ENCODE measurements around the gene SMCO1. TPM values are rescaled to one million over a fixed set of nuclear protein-coding genes. Genes with fewer than 3 reads are reported as not detected.
"Not testable (repeated sequence)": the region's sequence is repeated elsewhere in the genome, so short reads cannot be mapped to it uniquely, and the experiment has no call there.

The SMCO1 gene, protein sequence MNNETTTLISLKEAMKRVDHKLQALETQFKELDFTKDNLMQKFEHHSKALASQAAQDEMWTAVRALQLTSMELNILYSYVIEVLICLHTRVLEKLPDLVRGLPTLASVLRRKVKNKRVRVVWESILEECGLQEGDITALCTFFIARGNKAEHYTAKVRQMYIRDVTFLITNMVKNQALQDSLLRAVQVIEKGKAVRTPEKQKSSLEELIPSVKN
- total RNA-seq: not detected

DNA sequence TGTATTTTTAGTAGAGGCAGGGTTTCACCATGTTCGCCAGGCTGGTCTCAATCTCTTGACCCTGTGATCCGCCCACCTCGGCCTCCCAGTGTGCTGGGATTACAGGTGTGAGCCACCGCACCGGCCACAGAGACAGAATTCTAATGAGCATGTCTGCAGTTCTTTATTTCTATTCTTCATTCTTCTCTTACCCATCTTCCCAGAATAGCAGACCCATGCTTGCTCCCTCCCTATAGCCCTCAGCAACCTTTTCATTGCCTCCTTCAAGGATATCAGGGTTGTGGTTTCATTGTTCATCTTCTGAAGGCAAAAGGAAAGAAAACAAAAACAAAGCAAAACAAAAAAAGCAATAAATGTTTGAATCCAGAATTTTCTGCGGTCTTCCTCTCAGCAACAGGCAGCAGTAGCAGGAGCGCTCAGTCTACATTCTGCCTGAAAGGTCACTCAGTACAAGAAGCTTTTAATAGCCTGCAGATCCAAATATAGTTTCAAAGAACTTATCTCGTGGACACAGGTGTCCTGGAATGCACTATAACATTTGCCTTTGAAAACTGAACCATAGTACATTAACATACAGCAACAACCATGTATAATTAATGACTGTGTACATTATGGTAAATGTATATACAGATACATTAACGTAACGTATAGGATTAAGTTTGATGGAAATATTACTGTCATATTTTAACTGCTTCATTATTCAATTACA is at the start of gene SMCO1:
Gene SMCO1, minus strand, starts transcription at position 434 of the 709 bp plus-strand sequence. Its CDS starts 137 bp downstream, at position 297.
- DNase-seq (no peak), ATAC-seq (no peak)
- Mint-ChIP-seq H3K9me3 (peaks cover 15% of the 10 kb centered on the region), H3K4me3 (no peak within 1 kb of the TSS), H3K4me1 (ENCODE audit: low read depth) (no peaks in the 10 kb centered on the region), H3K36me3 (ENCODE audit: insufficient read depth) (no peaks in the 10 kb centered on the region), H3K27me3 (ENCODE audit: low read depth) (no peaks in the 10 kb centered on the region)

- Mint-ChIP-seq H3K4me3 (peak overlapping the region; percentile 68), H3K27me3 (ENCODE audit: low read depth) (no peaks in the 10 kb centered on the region), H3K4me1 (ENCODE audit: low read depth) (peaks cover 52% of the 10 kb centered on the region), H3K9me3 (no peaks in the 10 kb centered on the region), H3K36me3 (ENCODE audit: insufficient read depth) (peaks cover 14% of the 10 kb centered on the region)
- no peak for ATAC-seq
- DNase-seq: peak; percentile 10
Measured at GRCh38 chr3:196563721-196564225, 48.6 kb upstream of the SMCO1 start.

GRCh38 chr3:196559826-196560225 is 44.7 kb upstream of the SMCO1 start:
- H3K4me1 Mint-ChIP-seq (ENCODE audit: low read depth): peaks cover 35% of the 10 kb centered on the region
- H3K9me3 Mint-ChIP-seq: no peaks in the 10 kb centered on the region
- H3K4me3 Mint-ChIP-seq: no peak overlapping the region
- DNase-seq (no peak), ATAC-seq (no peak)
- no peaks in the 10 kb centered on the region for H3K27me3 Mint-ChIP-seq (ENCODE audit: low read depth)
- peaks cover 16% of the 10 kb centered on the region for H3K36me3 Mint-ChIP-seq (ENCODE audit: insufficient read depth)

DNA sequence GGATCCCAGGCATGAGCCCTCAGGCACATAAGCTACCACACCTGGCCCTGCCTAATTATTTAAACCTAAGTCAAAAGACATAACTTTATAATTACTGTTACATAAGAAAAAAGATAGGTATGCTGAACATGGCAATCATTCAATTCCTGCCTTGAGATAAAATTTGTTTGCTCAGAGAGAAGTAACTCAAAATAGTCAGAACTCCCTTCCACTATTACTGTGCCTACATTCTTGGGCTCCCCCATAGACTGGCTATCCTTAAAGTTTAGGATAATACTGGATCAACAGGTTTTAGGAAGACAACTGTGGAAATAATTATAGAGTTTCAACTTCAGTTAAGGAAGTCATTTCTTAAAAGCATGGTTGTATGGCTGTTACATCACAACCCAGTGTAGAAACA is 43.3 kb upstream of the SMCO1 start:
- no peak overlapping the region for H3K4me3 Mint-ChIP-seq
- DNase-seq: no peak
- no peaks in the 10 kb centered on the region for H3K27me3 Mint-ChIP-seq (ENCODE audit: low read depth)
- H3K4me1 Mint-ChIP-seq (ENCODE audit: low read depth): peaks cover 23% of the 10 kb centered on the region
- H3K36me3 Mint-ChIP-seq (ENCODE audit: insufficient read depth): peaks cover 16% of the 10 kb centered on the region
- H3K9me3 Mint-ChIP-seq: no peaks in the 10 kb centered on the region
- ATAC-seq: no peak

DNA sequence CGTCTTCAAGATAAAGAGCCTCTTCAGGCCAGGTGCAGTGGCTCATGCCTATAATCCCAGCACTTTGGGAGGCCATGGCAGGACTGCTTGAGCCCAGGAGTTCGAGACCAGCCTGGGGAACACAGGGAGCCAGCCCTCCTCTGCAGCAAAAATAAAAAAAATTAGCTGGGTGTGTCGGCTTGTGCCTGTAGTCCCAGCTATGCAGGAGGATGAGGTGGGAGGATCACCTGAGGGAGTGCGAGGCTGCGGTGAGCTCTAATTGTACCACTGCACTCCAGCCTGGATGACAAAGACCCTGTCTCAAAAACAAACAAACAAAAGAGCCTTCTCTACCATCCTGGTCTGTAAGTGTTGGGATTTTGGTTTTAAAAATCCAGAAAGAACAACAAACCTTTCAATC is 42.1 kb upstream of the SMCO1 start:
- no peak for ATAC-seq
- no peak overlapping the region for H3K4me3 Mint-ChIP-seq
- DNase-seq: no peak
- peaks cover 13% of the 10 kb centered on the region for H3K36me3 Mint-ChIP-seq (ENCODE audit: insufficient read depth)
- H3K27me3 Mint-ChIP-seq (ENCODE audit: low read depth): no peaks in the 10 kb centered on the region
- no peaks in the 10 kb centered on the region for H3K9me3 Mint-ChIP-seq
- peaks cover 17% of the 10 kb centered on the region for H3K4me1 Mint-ChIP-seq (ENCODE audit: low read depth)

GRCh38 chr3:196555295-196555694 is 40.1 kb upstream of the SMCO1 start:
- Mint-ChIP-seq H3K36me3 (ENCODE audit: insufficient read depth) (peaks cover 7% of the 10 kb centered on the region), H3K27me3 (ENCODE audit: low read depth) (no peaks in the 10 kb centered on the region), H3K4me1 (ENCODE audit: low read depth) (peaks cover 11% of the 10 kb centered on the region), H3K4me3 (no peak overlapping the region), H3K9me3 (peaks cover 2% of the 10 kb centered on the region)
- DNase-seq (no peak), ATAC-seq (no peak)

GRCh38 chr3:196554205-196554604 is 39.1 kb upstream of the SMCO1 start:
- Mint-ChIP-seq H3K36me3 (ENCODE audit: insufficient read depth) (peaks cover 6% of the 10 kb centered on the region), H3K4me1 (ENCODE audit: low read depth) (peaks cover 3% of the 10 kb centered on the region), H3K27me3 (ENCODE audit: low read depth) (no peaks in the 10 kb centered on the region), H3K9me3 (peaks cover 9% of the 10 kb centered on the region), H3K4me3 (no peak overlapping the region)
- DNase-seq (no peak), ATAC-seq (no peak)

- H3K9me3 Mint-ChIP-seq: peaks cover 10% of the 10 kb centered on the region
- no peaks in the 10 kb centered on the region for H3K4me1 Mint-ChIP-seq (ENCODE audit: low read depth)
- ATAC-seq (no peak), DNase-seq (no peak)
- no peaks in the 10 kb centered on the region for H3K27me3 Mint-ChIP-seq (ENCODE audit: low read depth)
- peaks cover 3% of the 10 kb centered on the region for H3K36me3 Mint-ChIP-seq (ENCODE audit: insufficient read depth)
- no peak overlapping the region for H3K4me3 Mint-ChIP-seq
Measured at GRCh38 chr3:196553551-196553950, 38.4 kb upstream of the SMCO1 start.

- Mint-ChIP-seq H3K9me3 (peaks cover 15% of the 10 kb centered on the region), H3K4me3 (no peak overlapping the region), H3K36me3 (ENCODE audit: insufficient read depth) (peaks cover 3% of the 10 kb centered on the region), H3K4me1 (ENCODE audit: low read depth) (no peaks in the 10 kb centered on the region), H3K27me3 (ENCODE audit: low read depth) (peaks cover under 1% of the 10 kb centered on the region)
- DNase-seq: no peak
- ATAC-seq: no peak
Measured at GRCh38 chr3:196552253-196552652, 37.1 kb upstream of the SMCO1 start.

- H3K36me3 Mint-ChIP-seq (ENCODE audit: insufficient read depth); DNase-seq; H3K27me3 Mint-ChIP-seq (ENCODE audit: low read depth); H3K4me1 Mint-ChIP-seq (ENCODE audit: low read depth); ATAC-seq; H3K4me3 Mint-ChIP-seq: not testable (repeated sequence)
- peaks cover 15% of the 10 kb centered on the region for H3K9me3 Mint-ChIP-seq
Measured at GRCh38 chr3:196550172-196550571, 35.0 kb upstream of the SMCO1 start.

GRCh38 chr3:196549312-196549711 is 34.2 kb upstream of the SMCO1 start:
- not testable (repeated sequence) for H3K4me3 Mint-ChIP-seq; DNase-seq; H3K4me1 Mint-ChIP-seq (ENCODE audit: low read depth); H3K27me3 Mint-ChIP-seq (ENCODE audit: low read depth); ATAC-seq; H3K36me3 Mint-ChIP-seq (ENCODE audit: insufficient read depth)
- peaks cover 15% of the 10 kb centered on the region for H3K9me3 Mint-ChIP-seq

- peaks cover 2% of the 10 kb centered on the region for H3K27me3 Mint-ChIP-seq (ENCODE audit: low read depth)
- no peaks in the 10 kb centered on the region for H3K4me1 Mint-ChIP-seq (ENCODE audit: low read depth)
- no peak overlapping the region for H3K4me3 Mint-ChIP-seq
- ATAC-seq (no peak), DNase-seq (no peak)
- peaks cover 2% of the 10 kb centered on the region for H3K36me3 Mint-ChIP-seq (ENCODE audit: insufficient read depth)
- H3K9me3 Mint-ChIP-seq: peaks cover 15% of the 10 kb centered on the region
Measured at GRCh38 chr3:196547067-196547466, 31.9 kb upstream of the SMCO1 start.

- peaks cover 2% of the 10 kb centered on the region for H3K27me3 Mint-ChIP-seq (ENCODE audit: low read depth)
- DNase-seq (no peak), ATAC-seq (no peak)
- H3K36me3 Mint-ChIP-seq (ENCODE audit: insufficient read depth): no peaks in the 10 kb centered on the region
- peaks cover 15% of the 10 kb centered on the region for H3K9me3 Mint-ChIP-seq
- H3K4me1 Mint-ChIP-seq (ENCODE audit: low read depth): no peaks in the 10 kb centered on the region
- no peak overlapping the region for H3K4me3 Mint-ChIP-seq
Measured at GRCh38 chr3:196546537-196546936, 31.4 kb upstream of the SMCO1 start.

DNA sequence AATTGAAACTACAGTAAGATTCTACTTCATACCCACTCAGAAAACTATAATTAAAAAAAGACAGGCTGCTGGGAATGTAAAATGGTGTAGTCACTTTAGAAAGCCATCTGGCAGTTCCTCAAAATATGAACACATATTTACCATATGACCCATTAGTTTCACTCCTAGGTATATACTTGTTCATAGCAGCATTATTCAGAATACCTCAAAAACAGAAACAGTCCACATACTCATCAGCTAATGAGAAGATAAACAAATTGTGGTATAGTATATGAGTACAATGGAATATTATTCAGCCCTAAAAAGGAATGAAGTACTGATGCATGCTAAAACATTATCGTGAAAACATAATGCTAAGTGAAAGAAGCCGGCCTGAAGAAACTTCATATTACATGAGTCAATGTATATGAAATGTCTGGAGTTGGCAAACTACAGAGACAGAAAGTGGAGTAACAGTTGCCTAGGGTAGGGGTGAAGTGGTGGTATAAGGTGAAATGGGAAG is 29.4 kb upstream of the SMCO1 start:
- Mint-ChIP-seq H3K36me3 (ENCODE audit: insufficient read depth) (no peaks in the 10 kb centered on the region), H3K27me3 (ENCODE audit: low read depth) (peaks cover 2% of the 10 kb centered on the region), H3K9me3 (peaks cover 8% of the 10 kb centered on the region), H3K4me1 (ENCODE audit: low read depth) (no peaks in the 10 kb centered on the region), H3K4me3 (no peak overlapping the region)
- ATAC-seq (no peak), DNase-seq (no peak)

Measured in activated T-cell treated with anti-CD3 and anti-CD28 coated beads, Interleukin-2, amount 50 U/mL, for 4 hours (primary cell).